Neural cell (in vitro differentiated cells): ENCODE measurements around the gene MYBPC2. TPM values are rescaled to one million over a fixed set of nuclear protein-coding genes. Genes with fewer than 3 reads are reported as not detected.

Source experiments
- H2AFZ ChIP-seq: fragments of 200-600, 300-800 bp; sonication (generic), shearing (Covaris generic); 2 replicates; pipeline ENCODE4 v1.6.0; 2014; ENCODE audit warnings: low read depth, mild to moderate bottlenecking, antibody characterized with exemption, low read length, moderate library complexity
- H3F3A ChIP-seq: fragments of 200-600 bp; shearing (Covaris generic); 2 replicates; pipeline ENCODE4 v1.6.1; 2016; ENCODE audit warnings: mild to moderate bottlenecking, moderate library complexity, mixed read lengths, antibody characterized with exemption, low read length; ENCODE audit not compliant: insufficient read depth, poor library complexity, severe bottlenecking
- H3K27ac ChIP-seq: fragments of 200-600, 300-800 bp; sonication (generic), shearing (Covaris generic); 2 replicates; pipeline ENCODE4 v1.5.1; 2014; ENCODE audit warnings: mild to moderate bottlenecking, low read length, moderate library complexity
- H3K27me3 ChIP-seq: fragments of 300-800, 200-600 bp; sonication (generic), shearing (Covaris generic); 2 replicates; pipeline ENCODE4 v1.6.0; 2014; ENCODE audit warnings: mild to moderate bottlenecking, low read depth, low read length, moderate library complexity; ENCODE audit not compliant: insufficient read depth
- H3K36me3 ChIP-seq: fragments of 300-800, 200-600 bp; sonication (generic), shearing (Covaris generic); 2 replicates; pipeline ENCODE4 v1.5.1; 2014; ENCODE audit warnings: mild to moderate bottlenecking, antibody characterized with exemption, low read length, moderate library complexity; ENCODE audit not compliant: insufficient read depth
- H3K4me2 ChIP-seq: fragments of 300-800, 200-600 bp; sonication (generic), shearing (Covaris generic); 2 replicates; pipeline ENCODE4 v1.6.0; 2014; ENCODE audit warnings: mild to moderate bottlenecking, low read length
- H3K4me3 ChIP-seq: fragments of 300-800, 200-600 bp; sonication (generic), shearing (Covaris generic); 2 replicates; pipeline ENCODE4 v1.5.1; 2014; ENCODE audit warnings: mild to moderate bottlenecking, low read length, moderate library complexity
- H3K79me2 ChIP-seq: fragments of 200-600 bp; shearing (Covaris generic); replicated peaks from 2 replicates; pipeline ENCODE4 v1.6.0; 2014; ENCODE audit warnings: mild to moderate bottlenecking, low read length, moderate library complexity; ENCODE audit not compliant: insufficient read depth
- H3K9ac ChIP-seq: fragments of 300-800, 200-600 bp; sonication (generic), shearing (Covaris generic); 2 replicates; pipeline ENCODE4 v1.6.1; 2016; ENCODE audit warnings: mild to moderate bottlenecking, low read length, mixed read lengths
- H3K9me2 ChIP-seq: fragments of 200-600 bp; shearing (Covaris generic); 2 replicates; pipeline ENCODE4 v1.6.1; 2016; ENCODE audit warnings: mild to moderate bottlenecking, low read length, mixed read lengths; ENCODE audit not compliant: insufficient read depth
- H3K9me3 ChIP-seq: fragments of 200-600, 300-800 bp; sonication (generic), shearing (Covaris generic); 2 replicates; pipeline ENCODE4 v1.6.1; 2016; ENCODE audit warnings: mild to moderate bottlenecking, mixed run types, low read length, moderate library complexity, mixed read lengths
- H4K20me1 ChIP-seq: fragments of 200-600 bp; shearing (Covaris generic); 2 replicates; pipeline ENCODE4 v1.6.1; 2016; ENCODE audit warnings: mild to moderate bottlenecking, mixed run types; ENCODE audit not compliant: insufficient read depth
- EP300 ChIP-seq: fragments of 450-650 bp; conservative IDR thresholded peaks from 2 replicates; pipeline ENCODE4 v1.6.1; 2014; ENCODE audit warnings: antibody characterized with exemption, mild to moderate bottlenecking, moderate library complexity; ENCODE audit not compliant: poor library complexity, severe bottlenecking
- EZH2 ChIP-seq: fragments of 200-600, 300-800 bp; shearing (Covaris generic), sonication (generic); IDR thresholded peaks from 2 replicates; pipeline ENCODE4 v1.6.1; 2014; ENCODE audit warnings: antibody characterized with exemption, low read length, borderline replicate concordance, mild to moderate bottlenecking; ENCODE audit not compliant: insufficient read depth, poor library complexity, severe bottlenecking
- MXI1 ChIP-seq: fragments of 450-650 bp; conservative IDR thresholded peaks from 2 replicates; pipeline ENCODE4 v1.6.1; 2014; ENCODE audit warnings: antibody characterized with exemption, mild to moderate bottlenecking; ENCODE audit not compliant: poor library complexity, severe bottlenecking
- POLR2AphosphoS5 ChIP-seq: IDR thresholded peaks from 2 replicates; pipeline ENCODE4 v1.6.1; 2012
- RAD21 ChIP-seq: fragments of 450-650 bp; conservative IDR thresholded peaks from 2 replicates; pipeline ENCODE4 v1.6.1; 2014; ENCODE audit warnings: antibody characterized with exemption, mild to moderate bottlenecking, moderate library complexity
- REST ChIP-seq: IDR thresholded peaks from 2 replicates; pipeline ENCODE4 v1.6.1; 2012; ENCODE audit warnings: borderline replicate concordance
- SMC3 ChIP-seq: fragments of 450-650 bp; conservative IDR thresholded peaks from 2 replicates; pipeline ENCODE4 v1.6.1; 2014; ENCODE audit warnings: antibody characterized with exemption, mild to moderate bottlenecking, moderate library complexity; ENCODE audit not compliant: poor library complexity
- TAF1 ChIP-seq: IDR thresholded peaks from 2 replicates; pipeline ENCODE4 v1.6.1; 2012; ENCODE audit warnings: low read depth
- polyA plus RNA-seq: library from polyadenylated mRNA; depleted of rRNA; stranded (reverse); fragments of >200 nt; gene quantifications from 2 replicates; pipeline ENCODE4 v1.2.3, GENCODE V29; 2014
- TF ChIP-seq, protein P1 (sequence below): fragments of 450-650 bp; IDR thresholded peaks from 2 replicates; pipeline ENCODE4 v1.5.1; 2014; ENCODE audit warnings: antibody characterized with exemption, mild to moderate bottlenecking, moderate library complexity; ENCODE audit not compliant: poor library complexity, severe bottlenecking

MYBPC2 gene
- polyA plus RNA-seq, 1 donor from 2014 or later, result not detected

- no peaks in the 10 kb centered on the region for H3K36me3 ChIP-seq
- no peak overlapping the region for H3K27ac ChIP-seq
- no peak overlapping the region for H2AFZ ChIP-seq
- H3K27me3 ChIP-seq, result no peaks in the 10 kb centered on the region
- no peak for TF ChIP-seq TAF1
- TF ChIP-seq MXI1, result no peak
- no peak for TF ChIP-seq SMC3
- no peak for TF ChIP-seq EZH2
- no peak for TF ChIP-seq POLR2AphosphoS5
- TF ChIP-seq RAD21, result no peak
- TF ChIP-seq, protein P1, sequence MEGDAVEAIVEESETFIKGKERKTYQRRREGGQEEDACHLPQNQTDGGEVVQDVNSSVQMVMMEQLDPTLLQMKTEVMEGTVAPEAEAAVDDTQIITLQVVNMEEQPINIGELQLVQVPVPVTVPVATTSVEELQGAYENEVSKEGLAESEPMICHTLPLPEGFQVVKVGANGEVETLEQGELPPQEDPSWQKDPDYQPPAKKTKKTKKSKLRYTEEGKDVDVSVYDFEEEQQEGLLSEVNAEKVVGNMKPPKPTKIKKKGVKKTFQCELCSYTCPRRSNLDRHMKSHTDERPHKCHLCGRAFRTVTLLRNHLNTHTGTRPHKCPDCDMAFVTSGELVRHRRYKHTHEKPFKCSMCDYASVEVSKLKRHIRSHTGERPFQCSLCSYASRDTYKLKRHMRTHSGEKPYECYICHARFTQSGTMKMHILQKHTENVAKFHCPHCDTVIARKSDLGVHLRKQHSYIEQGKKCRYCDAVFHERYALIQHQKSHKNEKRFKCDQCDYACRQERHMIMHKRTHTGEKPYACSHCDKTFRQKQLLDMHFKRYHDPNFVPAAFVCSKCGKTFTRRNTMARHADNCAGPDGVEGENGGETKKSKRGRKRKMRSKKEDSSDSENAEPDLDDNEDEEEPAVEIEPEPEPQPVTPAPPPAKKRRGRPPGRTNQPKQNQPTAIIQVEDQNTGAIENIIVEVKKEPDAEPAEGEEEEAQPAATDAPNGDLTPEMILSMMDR, result no peak
- no peak for TF ChIP-seq EP300
- no peaks in the 10 kb centered on the region for H3K9me2 ChIP-seq
- H3K9me3 ChIP-seq, result no peaks in the 10 kb centered on the region
- no peaks in the 10 kb centered on the region for H3K79me2 ChIP-seq
- no peaks in the 10 kb centered on the region for H3F3A ChIP-seq
- H4K20me1 ChIP-seq, result no peaks in the 10 kb centered on the region
- no peak overlapping the region for H3K4me3 ChIP-seq
- no peak overlapping the region for H3K9ac ChIP-seq
- no peak overlapping the region for H3K4me2 ChIP-seq
Observed at GRCh38 chr19:50501568-50502475, 69.1 kb downstream of the MYBPC2 start.

DNA sequence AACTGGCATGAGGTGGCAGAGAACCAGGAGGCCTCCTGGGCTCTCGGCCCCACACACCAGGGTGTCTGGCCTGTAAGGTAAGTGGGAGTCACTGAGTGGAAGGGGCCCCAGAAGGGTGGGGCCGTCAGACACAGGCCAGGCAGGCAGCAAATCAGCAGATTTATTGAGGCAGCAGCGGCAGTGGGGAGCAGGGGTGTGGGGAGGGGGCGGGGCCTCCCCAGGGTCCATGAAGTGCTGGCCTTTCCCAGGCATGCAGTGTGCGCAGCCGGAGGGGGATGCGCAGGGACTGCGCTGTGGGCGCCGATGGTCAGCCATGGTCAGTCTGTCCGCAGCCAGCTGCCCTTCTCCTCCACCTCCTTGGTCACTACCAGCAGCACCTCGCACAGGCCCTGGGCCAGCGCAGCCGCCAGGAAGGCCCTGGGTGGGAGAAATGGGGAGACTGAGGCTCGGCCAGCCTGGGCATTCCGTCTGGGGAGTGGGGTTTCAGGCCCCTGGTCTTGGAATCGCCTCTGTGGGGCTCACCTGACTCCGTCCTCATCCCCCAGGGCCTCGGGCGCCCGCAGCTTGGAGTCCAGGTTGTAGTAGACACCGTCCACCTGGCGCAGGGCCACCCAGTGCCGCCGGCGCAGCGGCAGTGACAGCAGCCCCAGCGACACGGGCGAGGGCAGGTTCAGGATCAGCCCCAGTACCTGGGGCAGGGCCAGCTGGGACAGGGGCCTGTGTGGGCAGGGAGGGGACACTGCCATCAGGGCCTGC is 73.3 kb downstream of the MYBPC2 start:
- Histone ChIP-seq H3K27ac (no peak overlapping the region), H3K4me2 (no peak overlapping the region), H3K79me2 (no peaks in the 10 kb centered on the region), H3K9me2 (no peaks in the 10 kb centered on the region), H3K4me3 (no peak overlapping the region), H3K36me3 (no peaks in the 10 kb centered on the region), H3K9me3 (no peaks in the 10 kb centered on the region), H3K9ac (no peak overlapping the region), H4K20me1 (no peaks in the 10 kb centered on the region), H2AFZ (no peak overlapping the region), H3K27me3 (no peaks in the 10 kb centered on the region), H3F3A (no peaks in the 10 kb centered on the region)
- TF ChIP-seq TAF1, result no peak
- no peak for TF ChIP-seq REST
- TF ChIP-seq EP300, result no peak
- no peak for TF ChIP-seq EZH2
- no peak for TF ChIP-seq RAD21
- no peak for TF ChIP-seq SMC3
- TF ChIP-seq POLR2AphosphoS5, result no peak
- TF ChIP-seq MXI1, result no peak
- TF ChIP-seq, protein P1, result no peak
